ENCODE data around the gene CDX1. TPM values are rescaled to one million over a fixed set of nuclear protein-coding genes. Genes with fewer than 3 reads are reported as not detected.

Gene CDX1
- total and polyA plus RNA-seq, 3 experiments from 2014 or later: not detected

DNA sequence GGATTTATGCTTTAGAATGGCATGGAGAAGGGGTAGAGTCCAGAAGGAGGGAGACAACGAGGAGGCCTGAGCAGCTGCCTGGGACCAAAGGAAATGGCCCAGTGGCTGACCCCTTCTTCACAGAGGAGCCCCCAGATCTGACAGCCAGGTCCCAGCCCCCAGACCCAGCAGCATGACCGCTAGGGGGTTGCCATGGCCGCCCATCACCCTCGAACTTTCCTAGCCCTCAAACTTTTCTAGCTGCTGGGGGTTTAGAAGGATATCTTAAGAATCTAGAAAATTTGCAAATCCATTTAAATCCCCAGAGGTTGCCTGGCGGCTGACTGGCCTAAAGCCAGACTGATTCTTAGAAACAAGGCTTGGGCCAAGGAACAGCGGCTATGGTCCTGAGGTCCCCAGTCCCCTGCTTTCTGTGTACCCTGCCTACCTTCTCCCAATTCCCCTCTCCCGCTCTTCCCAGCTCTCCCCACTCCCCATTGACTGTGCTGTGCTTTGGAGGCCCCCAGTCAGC is 11.9 kb upstream of the CDX1 start:
- H3K27me3 ChIP-seq (ENCODE audit: insufficient read depth, low read length, poor library complexity, severe bottlenecking): no peaks in the 10 kb centered on the region
- no peak for DNase-seq
- H3K36me3 ChIP-seq (ENCODE audit: insufficient read depth, low read length): no peaks in the 10 kb centered on the region
- Mint-ChIP-seq H3K4me1 (peaks cover 6 to 10% (median 7%) of the 10 kb centered on the region in 3 donors), H3K36me3 (no peaks in the 10 kb centered on the region), H3K27me3 (peaks cover 7 to 18% of the 10 kb centered on the region in 2 donors), H3K4me3 (peak overlapping the region in 5 of 7 donors; percentile 23 to 84 (median 58)), H3K9me3 (no peaks in the 10 kb centered on the region), H3K27ac (peak overlapping the region in 1 of 8 donors; percentile 31)
- no peak overlapping the region for H3K27ac ChIP-seq (ENCODE audit: low read depth, low read length)
- CTCF ChIA-PET: no interaction called here
- POLR2A ChIA-PET: interaction anchor here (1.2 kb wide), 1 partner anchor 8 kb away, joined by 4 read pairs; no protein-coding TSS in a partner anchor
- H3K9me3 ChIP-seq (ENCODE audit: low read length): no peaks in the 10 kb centered on the region
- H3K4me3 ChIP-seq (ENCODE audit: low read length): no peak overlapping the region
- H3K4me1 ChIP-seq (ENCODE audit: insufficient read depth, low read length): peaks cover 6% of the 10 kb centered on the region

- H3K4me3 ChIP-seq (ENCODE audit: low read length): peak within 1 kb of the TSS; percentile 37
- Mint-ChIP-seq H3K27me3 (peaks cover 6 to 18% of the 10 kb centered on the region in 2 donors), H3K4me1 (peaks cover 6 to 10% (median 7%) of the 10 kb centered on the region in 3 donors), H3K36me3 (no peaks in the 10 kb centered on the region), H3K9me3 (no peaks in the 10 kb centered on the region), H3K4me3 (peak within 1 kb of the TSS; percentile 84 to 96 (median 87)), H3K27ac (peak within 1 kb of the TSS in 5 of 8 donors; percentile 14 to 79 (median 61))
- H3K4me1 ChIP-seq (ENCODE audit: insufficient read depth, low read length): peaks cover 6% of the 10 kb centered on the region
- no peaks in the 10 kb centered on the region for H3K27me3 ChIP-seq (ENCODE audit: insufficient read depth, low read length, poor library complexity, severe bottlenecking)
- no peaks in the 10 kb centered on the region for H3K9me3 ChIP-seq (ENCODE audit: low read length)
- ChIA-PET CTCF (no interaction called here), POLR2A (interaction anchor here (0.7 to 1.2 kb wide), 2 partner anchors 9 to 109 kb away, joined by 3 to 4 read pairs; no protein-coding TSS in a partner anchor)
- H3K27ac ChIP-seq (ENCODE audit: low read depth, low read length): no peak within 1 kb of the TSS
- no peaks in the 10 kb centered on the region for H3K36me3 ChIP-seq (ENCODE audit: insufficient read depth, low read length)
- DNase-seq: peak; percentile 34 to 74 (median 47)
Measured at GRCh38 chr5:150155258-150156026, 11.1 kb upstream of the CDX1 start, which contains the start of gene PDGFRB. Gene PDGFRB (minus strand): TSS chr5:150155845. CDS start chr5:150137047, 18,798 bp downstream.

DNA sequence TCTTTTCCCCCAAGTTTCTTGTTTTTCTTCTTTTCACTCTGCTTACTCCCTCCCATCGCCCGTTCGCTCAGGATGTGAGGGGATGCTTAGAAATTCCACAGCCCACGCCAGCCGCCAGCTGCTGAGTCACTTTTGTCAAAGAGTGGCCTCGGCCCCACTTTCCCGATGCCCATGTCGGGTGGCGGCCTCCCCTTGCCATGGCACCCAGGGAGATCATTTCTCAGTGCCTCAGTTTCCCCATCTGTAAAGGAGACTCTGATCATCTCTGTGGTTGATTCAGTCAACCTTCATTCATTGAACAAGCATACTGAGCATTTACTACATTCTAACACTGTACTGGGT is 10.6 kb upstream of the CDX1 start:
- ChIA-PET CTCF (no interaction called here), POLR2A (interaction anchor here (0.7 to 1.2 kb wide), 2 partner anchors 9 to 110 kb away, joined by 3 to 4 read pairs; no protein-coding TSS in a partner anchor)
- H3K9me3 Mint-ChIP-seq: no peaks in the 10 kb centered on the region
- H3K27me3 Mint-ChIP-seq: peaks cover 6 to 15% of the 10 kb centered on the region in 2 donors
- H3K4me1 ChIP-seq (ENCODE audit: insufficient read depth, low read length): peaks cover 6% of the 10 kb centered on the region
- peak overlapping the region in 5 of 8 donors; percentile 14 to 79 (median 61) for H3K27ac Mint-ChIP-seq
- H3K4me3 Mint-ChIP-seq: peak overlapping the region; percentile 84 to 96 (median 87)
- H3K9me3 ChIP-seq (ENCODE audit: low read length): no peaks in the 10 kb centered on the region
- H3K4me1 Mint-ChIP-seq: peaks cover 6 to 10% (median 7%) of the 10 kb centered on the region in 3 donors
- peak overlapping the region; percentile 37 for H3K4me3 ChIP-seq (ENCODE audit: low read length)
- no peaks in the 10 kb centered on the region for H3K36me3 Mint-ChIP-seq
- no peak overlapping the region for H3K27ac ChIP-seq (ENCODE audit: low read depth, low read length)
- no peaks in the 10 kb centered on the region for H3K36me3 ChIP-seq (ENCODE audit: insufficient read depth, low read length)
- no peaks in the 10 kb centered on the region for H3K27me3 ChIP-seq (ENCODE audit: insufficient read depth, low read length, poor library complexity, severe bottlenecking)
- no peak for DNase-seq

- Mint-ChIP-seq H3K4me3 (peak overlapping the region in 5 of 7 donors; percentile 84 to 96 (median 87)), H3K36me3 (no peaks in the 10 kb centered on the region), H3K27ac (peak overlapping the region in 1 of 8 donors; percentile 64), H3K27me3 (peaks cover 8 to 15% of the 10 kb centered on the region in 2 donors), H3K9me3 (no peaks in the 10 kb centered on the region), H3K4me1 (peaks cover 6 to 10% (median 7%) of the 10 kb centered on the region in 3 donors)
- no peak for DNase-seq
- ChIA-PET POLR2A (interaction anchor here (0.7 kb wide), 1 partner anchor 110 kb away, joined by 3 read pairs; no protein-coding TSS in a partner anchor), CTCF (interaction anchor here (0.6 kb wide), 1 partner anchor 62 kb away, joined by 3 read pairs; no protein-coding TSS in a partner anchor)
- Histone ChIP-seq H3K4me1 (ENCODE audit: insufficient read depth, low read length) (peaks cover 6% of the 10 kb centered on the region), H3K9me3 (ENCODE audit: low read length) (no peaks in the 10 kb centered on the region), H3K36me3 (ENCODE audit: insufficient read depth, low read length) (no peaks in the 10 kb centered on the region), H3K4me3 (ENCODE audit: low read length) (peak overlapping the region; percentile 37), H3K27ac (ENCODE audit: low read depth, low read length) (no peak overlapping the region), H3K27me3 (ENCODE audit: insufficient read depth, low read length, poor library complexity, severe bottlenecking) (no peaks in the 10 kb centered on the region)
Measured at GRCh38 chr5:150156540-150156939, 10.0 kb upstream of the CDX1 start.

DNA sequence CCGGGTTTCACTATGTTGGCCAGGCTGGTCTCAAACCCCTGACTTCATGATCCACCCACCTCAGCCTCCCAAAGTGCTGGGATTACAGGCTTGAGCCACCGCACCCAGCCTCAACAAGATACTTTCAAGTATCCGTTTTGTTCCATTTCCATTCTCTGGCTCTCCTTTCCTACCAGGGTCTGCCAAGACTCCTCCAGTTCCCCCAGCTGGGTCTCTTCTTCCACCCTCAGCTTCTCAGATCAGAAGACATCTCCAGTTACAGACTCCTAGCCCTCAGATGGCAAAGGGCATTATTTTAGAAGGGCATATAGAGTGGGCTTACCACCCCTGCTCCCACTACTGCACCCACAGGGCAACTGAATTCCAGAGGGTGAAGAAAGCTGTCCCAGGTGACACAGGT is 9.4 kb upstream of the CDX1 start:
- H3K27me3 ChIP-seq (ENCODE audit: insufficient read depth, low read length, poor library complexity, severe bottlenecking): no peaks in the 10 kb centered on the region
- POLR2A ChIA-PET: no interaction called here

DNA sequence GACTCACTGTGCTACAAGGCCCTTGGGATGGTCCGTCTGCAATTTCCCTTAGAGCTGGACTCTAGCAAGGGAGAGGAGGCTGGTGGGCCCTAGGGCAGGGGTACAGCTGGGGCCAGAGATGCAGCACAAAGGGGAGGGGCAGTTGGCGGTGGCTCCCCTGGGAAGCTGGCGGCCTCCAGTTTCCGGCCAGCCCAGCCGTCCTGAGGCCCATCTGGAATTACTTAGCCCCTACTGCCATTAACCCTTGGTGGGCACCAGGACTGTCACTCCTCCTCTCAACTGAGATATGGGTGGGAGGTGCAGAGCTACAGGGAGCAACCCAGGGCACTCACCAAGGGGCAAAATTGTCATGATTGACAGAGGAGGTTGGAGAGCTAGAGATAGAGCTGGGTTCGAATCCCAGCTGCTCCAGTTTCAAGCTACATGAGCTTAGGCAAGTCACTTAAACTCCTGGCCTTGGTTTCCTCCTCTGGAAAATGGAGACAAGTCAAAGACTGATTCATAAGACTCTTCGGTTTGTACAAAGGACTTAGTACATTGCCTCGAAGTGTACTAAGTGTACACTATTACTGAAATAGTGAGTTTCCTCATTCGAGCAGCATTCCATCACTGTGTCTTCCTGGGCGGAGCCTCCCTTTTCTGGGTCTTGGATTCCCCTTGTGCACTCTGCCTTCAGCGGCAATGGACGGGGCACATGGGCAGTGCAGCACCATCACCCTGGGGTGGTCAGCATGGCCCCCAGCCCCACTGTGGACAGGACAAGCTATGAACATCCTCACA is 8.2 kb upstream of the CDX1 start:
- Histone ChIP-seq H3K4me1 (ENCODE audit: insufficient read depth, low read length) (peaks cover 6% of the 10 kb centered on the region), H3K4me3 (ENCODE audit: low read length) (no peak overlapping the region), H3K9me3 (ENCODE audit: low read length) (no peaks in the 10 kb centered on the region), H3K27ac (ENCODE audit: low read depth, low read length) (no peak overlapping the region), H3K36me3 (ENCODE audit: insufficient read depth, low read length) (no peaks in the 10 kb centered on the region), H3K27me3 (ENCODE audit: insufficient read depth, low read length, poor library complexity, severe bottlenecking) (no peaks in the 10 kb centered on the region)
- CTCF ChIA-PET: interaction anchor here (1.1 to 1.4 kb wide), 6 partner anchors 9 to 278 kb away, joined by 3 to 6 read pairs (median 3); no protein-coding TSS in a partner anchor
- H3K9me3 Mint-ChIP-seq: no peaks in the 10 kb centered on the region
- no peak overlapping the region for H3K4me3 Mint-ChIP-seq
- peaks cover 6 to 10% (median 7%) of the 10 kb centered on the region in 3 donors for H3K4me1 Mint-ChIP-seq
- POLR2A ChIA-PET: no interaction called here
- H3K36me3 Mint-ChIP-seq: no peaks in the 10 kb centered on the region
- H3K27me3 Mint-ChIP-seq: peaks cover 11 to 15% of the 10 kb centered on the region in 2 donors
- no peak overlapping the region for H3K27ac Mint-ChIP-seq
- DNase-seq: no peak

More for the DNA sequence above, 9.4 kb upstream of the CDX1 start:
- CTCF ChIA-PET: interaction anchor here (0.6 to 1.1 kb wide), 2 partner anchors 43 to 61 kb away, joined by 3 read pairs; no protein-coding TSS in a partner anchor
- H3K27ac ChIP-seq (ENCODE audit: low read depth, low read length): no peak overlapping the region
- Mint-ChIP-seq H3K9me3 (no peaks in the 10 kb centered on the region), H3K4me1 (peaks cover 6 to 10% (median 7%) of the 10 kb centered on the region in 3 donors), H3K27me3 (peaks cover 9 to 15% of the 10 kb centered on the region in 2 donors), H3K27ac (peak overlapping the region in 1 of 8 donors; percentile 87), H3K4me3 (peak overlapping the region in 3 of 7 donors; percentile 13 to 29 (median 19)), H3K36me3 (no peaks in the 10 kb centered on the region)
- peaks cover 6% of the 10 kb centered on the region for H3K4me1 ChIP-seq (ENCODE audit: insufficient read depth, low read length)
- no peak overlapping the region for H3K4me3 ChIP-seq (ENCODE audit: low read length)
- no peak for DNase-seq
- no peaks in the 10 kb centered on the region for H3K9me3 ChIP-seq (ENCODE audit: low read length)
- H3K36me3 ChIP-seq (ENCODE audit: insufficient read depth, low read length): no peaks in the 10 kb centered on the region

- Histone ChIP-seq H3K9me3 (ENCODE audit: low read length) (no peaks in the 10 kb centered on the region), H3K36me3 (ENCODE audit: insufficient read depth, low read length) (no peaks in the 10 kb centered on the region), H3K27me3 (ENCODE audit: insufficient read depth, low read length, poor library complexity, severe bottlenecking) (no peaks in the 10 kb centered on the region), H3K27ac (ENCODE audit: low read depth, low read length) (no peak overlapping the region), H3K4me3 (ENCODE audit: low read length) (no peak overlapping the region), H3K4me1 (ENCODE audit: insufficient read depth, low read length) (peaks cover 6% of the 10 kb centered on the region)
- CTCF ChIA-PET: interaction anchor here (1.1 to 1.4 kb wide), 6 partner anchors 9 to 277 kb away, joined by 3 to 6 read pairs (median 3); no protein-coding TSS in a partner anchor
- peaks cover 11 to 15% of the 10 kb centered on the region in 2 donors for H3K27me3 Mint-ChIP-seq
- no peak for DNase-seq
- H3K4me1 Mint-ChIP-seq: peaks cover 6 to 10% (median 7%) of the 10 kb centered on the region in 3 donors
- POLR2A ChIA-PET: no interaction called here
- H3K9me3 Mint-ChIP-seq: no peaks in the 10 kb centered on the region
- H3K4me3 Mint-ChIP-seq: no peak overlapping the region
- H3K36me3 Mint-ChIP-seq: no peaks in the 10 kb centered on the region
- H3K27ac Mint-ChIP-seq: no peak overlapping the region
Measured at GRCh38 chr5:150159031-150159430, 7.5 kb upstream of the CDX1 start.

Data from CD8-positive, alpha-beta memory T cell (primary cell).